Measurements from ENCODE around the gene CEP63. TPM values are rescaled to one million over a fixed set of nuclear protein-coding genes. Genes with fewer than 3 reads are reported as not detected.

The CEP63 gene
- total and polyA plus RNA-seq, 9 of the 15 experiments (the other 6 are each of a cell fraction or from before 2014, with no cell fraction given), result 5.1 to 17.8 (median 10.6) TPM

DNA sequence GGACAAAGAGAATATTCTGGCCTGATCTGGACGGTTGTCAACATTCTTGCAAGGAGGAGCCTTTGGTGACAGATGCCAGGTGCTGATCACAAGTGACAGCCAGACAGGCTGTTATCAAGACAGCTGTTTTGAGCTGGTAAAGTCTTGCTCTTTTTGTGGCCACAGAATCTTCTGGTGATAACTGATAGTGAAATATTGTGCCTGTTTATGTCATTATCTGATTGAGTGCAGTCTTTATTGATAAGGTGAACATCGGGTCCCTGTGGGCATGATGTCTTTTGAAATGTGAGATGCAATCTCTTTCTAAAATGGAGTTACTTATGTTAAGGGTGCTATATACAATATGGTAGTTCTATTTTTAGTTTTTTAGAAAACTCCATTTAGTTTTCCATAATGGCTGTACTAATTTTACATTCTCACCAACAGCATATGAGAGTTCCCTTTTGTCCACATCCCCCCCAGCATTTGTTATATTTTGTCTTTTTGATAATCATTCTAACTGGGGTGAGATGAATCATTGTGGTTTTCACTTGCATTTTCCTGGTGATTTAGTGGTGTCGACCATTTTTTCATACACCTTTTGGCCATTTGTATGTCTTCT, 10.7 kb downstream of the CEP63 start (continued):
- no peak for TF ChIP-seq MGA (IDR thresholded peaks at IDR 0.05)
- peak; percentile 79; the same call in 1 of the 2 replicates for TF ChIP-seq KDM2B (CRISPR knock-in tag; IDR thresholded peaks at IDR 0.05)
- peak; percentile 36; the same call in 1 of the 2 replicates for TF ChIP-seq CC2D1A (IDR thresholded peaks at IDR 0.05)
- peak; percentile 93 for TF ChIP-seq KLF16 (IDR thresholded peaks at IDR 0.05)
- TF ChIP-seq ARNT (IDR thresholded peaks at IDR 0.05), result 0 out of 4 replicates have a peak, but pooled peaks of 1 of the 2 experiments have one; percentile 60
- 0 out of 2 replicates have a peak, but pooled peaks have one; percentile 30 for TF ChIP-seq ZBTB34 (CRISPR knock-in tag; IDR thresholded peaks at IDR 0.05)
- TF ChIP-seq, protein P1, sequence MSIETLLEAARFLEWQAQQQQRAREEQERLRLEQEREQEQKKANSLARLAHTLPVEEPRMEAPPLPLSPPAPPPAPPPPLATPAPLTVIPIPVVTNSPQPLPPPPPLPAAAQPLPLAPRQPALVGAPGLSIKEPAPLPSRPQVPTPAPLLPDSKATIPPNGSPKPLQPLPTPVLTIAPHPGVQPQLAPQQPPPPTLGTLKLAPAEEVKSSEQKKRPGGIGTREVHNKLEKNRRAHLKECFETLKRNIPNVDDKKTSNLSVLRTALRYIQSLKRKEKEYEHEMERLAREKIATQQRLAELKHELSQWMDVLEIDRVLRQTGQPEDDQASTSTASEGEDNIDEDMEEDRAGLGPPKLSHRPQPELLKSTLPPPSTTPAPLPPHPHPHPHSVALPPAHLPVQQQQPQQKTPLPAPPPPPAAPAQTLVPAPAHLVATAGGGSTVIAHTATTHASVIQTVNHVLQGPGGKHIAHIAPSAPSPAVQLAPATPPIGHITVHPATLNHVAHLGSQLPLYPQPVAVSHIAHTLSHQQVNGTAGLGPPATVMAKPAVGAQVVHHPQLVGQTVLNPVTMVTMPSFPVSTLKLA (conservative IDR thresholded peaks at IDR 0.05), result peak in 1 of 2 experiments; percentile 57; a peak in 1 of 4 replicates
- TF ChIP-seq FOSL1 (tag; conservative IDR thresholded peaks at IDR 0.05), result peak; percentile 84
